PC-3 (cell line): Measurements from ENCODE around the gene CHD3. TPM values are rescaled to one million over a fixed set of nuclear protein-coding genes. Genes with fewer than 3 reads are reported as not detected.

Experiments used
- ATAC-seq: fragments of 200-7000 bp; cut with Tn5 transposase; 2 replicates; pipeline ENCODE4 v1.9.1; 2020; ENCODE audit warnings: mild to moderate bottlenecking, moderate library complexity
- BruUV-seq: library from RNA; stranded (reverse); fragments of 400-500 nt; replicated peaks from 2 replicates; lab custom pipeline; 2021; lab: Mats Ljungman, UMichigan
- CTCF ChIA-PET: fragments of 300-600 bp; sonication (Branson Sonifier 250); formaldehyde crosslinking; loops from one replicate; lab custom pipeline; 2022; ENCODE audit warnings: antibody characterized with exemption; lab: Charles Lee
- POLR2A ChIA-PET: fragments of 300-600 bp; sonication (Branson Sonifier 250); formaldehyde crosslinking; loops from one replicate; lab custom pipeline; 2022; ENCODE audit warnings: antibody characterized with exemption; ENCODE audit not compliant: unreplicated experiment; lab: Charles Lee
- DNase-seq: peaks from one replicate; pipeline ENCODE4 v3.0.0-alpha.2; 2015
- H2AFZ ChIP-seq: fragments of 300-600 bp; sonication (generic); 2 replicates; pipeline ENCODE4 v1.6.0; 2016; ENCODE audit warnings: antibody characterized with exemption, low read length
- H3F3A ChIP-seq: fragments of 300-600 bp; sonication (generic); one replicate; pipeline ENCODE4 v1.6.0; 2017; ENCODE audit warnings: antibody characterized with exemption, low read length, control low read depth, mild to moderate bottlenecking; ENCODE audit not compliant: unreplicated experiment
- H3K27ac ChIP-seq: fragments of 300-600 bp; sonication (generic); 2 replicates; pipeline ENCODE4 v1.5.1; 2016; ENCODE audit warnings: mild to moderate bottlenecking, low read length
- H3K27me3 ChIP-seq: fragments of 300-600 bp; sonication (generic); 2 replicates; pipeline ENCODE4 v1.6.1; 2016; ENCODE audit warnings: low read length, mixed read lengths
- H3K36me3 ChIP-seq: fragments of 300-600 bp; sonication (generic); 2 replicates; pipeline ENCODE4 v1.6.1; 2016; ENCODE audit warnings: low read depth, mixed run types, low read length, mixed read lengths
- H3K4me1 ChIP-seq: fragments of 300-600 bp; sonication (generic); 2 replicates; pipeline ENCODE4 v1.5.1; 2016; ENCODE audit warnings: low read length; ENCODE audit not compliant: insufficient read depth
- H3K4me2 ChIP-seq: fragments of 300-600 bp; sonication (generic); 2 replicates; pipeline ENCODE4 v1.6.0; 2016; ENCODE audit warnings: low read length
- H3K4me3 ChIP-seq: fragments of 300-600 bp; sonication (generic); 2 replicates; pipeline ENCODE4 v1.5.1; 2016; ENCODE audit warnings: mild to moderate bottlenecking, low read length, mixed read lengths
- H3K79me2 ChIP-seq: fragments of 300-600 bp; sonication (generic); 2 replicates; pipeline ENCODE4 v1.6.1; 2017; ENCODE audit warnings: low read length, mixed read lengths
- H3K9ac ChIP-seq: fragments of 300-600 bp; sonication (generic); 2 replicates; pipeline ENCODE4 v1.6.0; 2016; ENCODE audit warnings: mild to moderate bottlenecking, low read length
- H3K9me2 ChIP-seq: fragments of 300-600 bp; sonication (generic); replicated peaks from 2 replicates; pipeline ENCODE4 v1.6.1; 2016; ENCODE audit warnings: mixed run types, low read length, mixed read lengths
- H3K9me3 ChIP-seq: fragments of 300-600 bp; sonication (generic); 2 replicates; pipeline ENCODE4 v1.6.1; 2016; ENCODE audit warnings: low read length, mixed read lengths
- H4K20me1 ChIP-seq: fragments of 300-600 bp; sonication (generic); 2 replicates; pipeline ENCODE4 v1.6.1; 2016; ENCODE audit warnings: low read length, mixed read lengths
- EZH2 ChIP-seq: fragments of 300-600 bp; sonication (generic); IDR thresholded peaks from one replicate; pipeline ENCODE4 v1.6.1; 2017; ENCODE audit warnings: antibody characterized with exemption, mild to moderate bottlenecking, low read length; ENCODE audit not compliant: unreplicated experiment
- EZH2phosphoT487 ChIP-seq: fragments of 300-600 bp; sonication (generic); IDR thresholded peaks from 2 replicates; pipeline ENCODE4 v1.6.1; 2018; ENCODE audit warnings: mild to moderate bottlenecking, antibody characterized with exemption, low read length, borderline replicate concordance
- intact Hi-C: fragments of 100-400 bp; cut with micrococcal nuclease; formaldehyde crosslinking; loops from 2 replicates; pipeline ENCODE4 v1.9.0; 2023
- total RNA-seq: library from RNA; depleted of rRNA; stranded (reverse); fragments of >200 nt; gene quantifications from 2 replicates; pipeline ENCODE4 v1.2.3, GENCODE V29; 2014
- TF ChIP-seq, protein P1 (sequence below): fragments of 300-600 bp; sonication (generic); conservative IDR thresholded peaks from 2 replicates; pipeline ENCODE4 v1.5.1; 2017; ENCODE audit warnings: antibody characterized with exemption, low read depth, mild to moderate bottlenecking, low read length

The CHD3 gene
- total RNA-seq, 1 experiment from 2014 or later: 102 TPM

DNA sequence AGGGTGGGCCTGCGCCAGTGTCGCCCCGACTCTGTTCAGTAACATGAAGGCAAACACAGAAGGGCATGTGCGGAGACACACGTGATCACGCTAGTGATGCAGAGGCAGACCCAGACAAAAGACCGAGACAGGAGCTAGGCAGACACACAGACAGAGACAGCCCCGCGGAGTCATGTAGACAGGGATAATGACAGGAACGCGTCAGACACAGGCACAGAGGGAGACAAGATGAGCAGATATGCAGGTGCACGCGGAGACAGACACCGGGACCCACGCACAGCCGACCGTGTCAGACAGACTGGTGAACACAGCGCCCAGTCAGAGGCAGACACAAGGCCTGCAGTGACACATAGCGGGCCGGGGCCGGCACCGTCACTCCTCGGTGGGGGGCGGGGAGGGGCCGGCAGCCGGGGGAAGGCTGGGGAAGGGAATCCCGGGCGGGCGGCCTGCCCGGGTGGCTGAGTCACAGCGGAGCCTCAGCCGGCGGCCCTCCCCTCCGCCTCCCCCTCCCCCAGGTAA, 47.1 kb upstream of the CHD3 start:
- peak overlapping the region; percentile 88 for H3K4me2 ChIP-seq
- H3K4me3 ChIP-seq: peak overlapping the region; percentile 84
- H4K20me1 ChIP-seq: no peaks in the 10 kb centered on the region
- H3K4me1 ChIP-seq: peaks cover 42% of the 10 kb centered on the region
- ChIA-PET CTCF (no interaction called here), POLR2A (no interaction called here)
- DNase-seq (peak; percentile 83), ATAC-seq (peak; percentile 32)
- no peaks in the 10 kb centered on the region for H3F3A ChIP-seq
- H3K27me3 ChIP-seq: no peaks in the 10 kb centered on the region
- H3K27ac ChIP-seq: peak overlapping the region; percentile 98
- no TSS peak for BruUV-seq
- peaks cover 43% of the 10 kb centered on the region for H3K79me2 ChIP-seq
- intact Hi-C loops: loop anchor here (5.0 kb wide), 1 partner anchor 99 kb away; no protein-coding TSS in a partner anchor
- H3K9me2 ChIP-seq: no peaks in the 10 kb centered on the region
- H3K9ac ChIP-seq: peak overlapping the region; percentile 100
- H2AFZ ChIP-seq: no peak overlapping the region; the same call in 1 of the 2 replicates
- no peaks in the 10 kb centered on the region for H3K9me3 ChIP-seq
- H3K36me3 ChIP-seq: no peaks in the 10 kb centered on the region
- TF ChIP-seq, protein P1, sequence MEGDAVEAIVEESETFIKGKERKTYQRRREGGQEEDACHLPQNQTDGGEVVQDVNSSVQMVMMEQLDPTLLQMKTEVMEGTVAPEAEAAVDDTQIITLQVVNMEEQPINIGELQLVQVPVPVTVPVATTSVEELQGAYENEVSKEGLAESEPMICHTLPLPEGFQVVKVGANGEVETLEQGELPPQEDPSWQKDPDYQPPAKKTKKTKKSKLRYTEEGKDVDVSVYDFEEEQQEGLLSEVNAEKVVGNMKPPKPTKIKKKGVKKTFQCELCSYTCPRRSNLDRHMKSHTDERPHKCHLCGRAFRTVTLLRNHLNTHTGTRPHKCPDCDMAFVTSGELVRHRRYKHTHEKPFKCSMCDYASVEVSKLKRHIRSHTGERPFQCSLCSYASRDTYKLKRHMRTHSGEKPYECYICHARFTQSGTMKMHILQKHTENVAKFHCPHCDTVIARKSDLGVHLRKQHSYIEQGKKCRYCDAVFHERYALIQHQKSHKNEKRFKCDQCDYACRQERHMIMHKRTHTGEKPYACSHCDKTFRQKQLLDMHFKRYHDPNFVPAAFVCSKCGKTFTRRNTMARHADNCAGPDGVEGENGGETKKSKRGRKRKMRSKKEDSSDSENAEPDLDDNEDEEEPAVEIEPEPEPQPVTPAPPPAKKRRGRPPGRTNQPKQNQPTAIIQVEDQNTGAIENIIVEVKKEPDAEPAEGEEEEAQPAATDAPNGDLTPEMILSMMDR: peak; percentile 25; the same call in 1 of the 2 replicates
- TF ChIP-seq EZH2 (no peak), EZH2phosphoT487 (no peak)

DNA sequence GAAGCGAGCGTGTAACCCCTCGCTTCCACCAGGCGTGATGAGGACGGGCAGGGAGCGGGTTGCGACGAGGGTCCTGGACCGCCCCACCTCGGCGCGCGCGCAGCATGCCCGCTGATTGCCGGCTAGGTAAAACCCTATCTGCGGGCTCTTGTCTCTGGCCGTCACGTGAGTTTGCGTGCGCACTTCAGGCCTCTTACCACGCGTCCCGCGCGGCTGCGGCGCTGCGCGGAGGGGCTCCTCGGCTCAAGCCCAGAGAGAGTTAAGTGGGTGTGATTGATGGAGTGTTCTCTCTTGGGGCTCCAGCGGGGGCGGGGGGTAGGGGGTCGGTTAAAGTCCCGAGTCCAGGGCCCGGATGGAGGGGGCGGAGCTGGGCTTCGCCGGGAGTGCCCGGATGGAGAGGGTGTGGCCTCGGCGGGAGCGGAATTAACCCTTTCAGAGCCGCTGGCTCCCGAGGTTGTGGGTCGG, 46.6 kb upstream of the CHD3 start:
- Histone ChIP-seq H3K27me3 (no peaks in the 10 kb centered on the region), H4K20me1 (no peaks in the 10 kb centered on the region), H3K36me3 (no peaks in the 10 kb centered on the region; the same call in 1 of the 2 replicates), H3K9me2 (no peaks in the 10 kb centered on the region), H3K4me2 (peak overlapping the region; percentile 88), H2AFZ (peak overlapping the region; percentile 76), H3F3A (no peaks in the 10 kb centered on the region), H3K9me3 (no peaks in the 10 kb centered on the region), H3K27ac (peak overlapping the region; percentile 98), H3K79me2 (peaks cover 43% of the 10 kb centered on the region), H3K4me3 (peak overlapping the region; percentile 84), H3K4me1 (peaks cover 38% of the 10 kb centered on the region), H3K9ac (peak overlapping the region; percentile 100)
- no peak for TF ChIP-seq EZH2phosphoT487
- TF ChIP-seq EZH2: no peak
- TF ChIP-seq, protein P1: no peak
- POLR2A ChIA-PET: no interaction called here
- intact Hi-C loops: loop anchor here (2.0 to 5.0 kb wide), 2 partner anchors 15 to 100 kb away; partner anchors contain the start of gene NAA38
- CTCF ChIA-PET: no interaction called here
- no TSS peak for BruUV-seq
- DNase-seq (peak; percentile 73), ATAC-seq (peak; percentile 30)
